SK-N-SH (cell line): Measurements from ENCODE around the gene AGAP1. TPM values are rescaled to one million over a fixed set of nuclear protein-coding genes. Genes with fewer than 3 reads are reported as not detected.

ENCODE experiments used
- CTCF ChIA-PET: fragments of 300-600, 350-600 bp; formaldehyde crosslinking; extraction: SDS; loops from one replicate; lab custom pipeline; 2021; lab: Yijun Ruan, JAX
- POLR2A ChIA-PET: fragments of 350-600 bp; sonication (Branson Sonifier 250); formaldehyde crosslinking; extraction: SDS; loops from one replicate; lab custom pipeline; 2020; ENCODE audit warnings: antibody characterized with exemption, inconsistent platforms; lab: Yijun Ruan, JAX
- DNase-seq: peaks from one replicate; pipeline ENCODE4 v3.0.0; 2012
- H2AFZ ChIP-seq: fragments of 200-600 bp; sonication (generic); 2 replicates; pipeline ENCODE4 v1.8.1; 2016; ENCODE audit warnings: antibody characterized with exemption, mild to moderate bottlenecking, low read depth
- H3F3A ChIP-seq: fragments of 200-600 bp; sonication (generic); replicated peaks from 2 replicates; pipeline ENCODE3; 2016; ENCODE audit warnings: antibody characterized with exemption, mild to moderate bottlenecking; ENCODE audit not compliant: insufficient read depth
- H3K27ac ChIP-seq, 2 experiments: fragments of 200-500 bp in 1 of 2; fragments of 200-600 bp in 1 of 2; sonication (Bioruptor generic) in 1 of 2; sonication (generic), shearing (Covaris generic) in 1 of 2; 2 replicates each; pipeline versions ENCODE4 v1.5.1 to v1.6.1; 2014 to 2016; ENCODE audit warnings: low read depth in 2 of 2, inconsistent platforms in 1 of 2, low read length in 1 of 2, mild to moderate bottlenecking in 1 of 2, mixed read lengths in 1 of 2
- H3K27me3 ChIP-seq: fragments of 200-600 bp; sonication (generic), shearing (Covaris generic); 2 replicates; pipeline ENCODE4 v1.6.1; 2016; ENCODE audit warnings: mixed run types; ENCODE audit not compliant: insufficient read depth
- H3K36me3 ChIP-seq, 2 experiments: fragments of 200-500 bp in 1 of 2; fragments of 200-600 bp in 1 of 2; sonication (Bioruptor generic) in 1 of 2; sonication (generic) in 1 of 2; replicated peaks in 1 of 2; 2 replicates each; pipeline versions ENCODE3 to v1.5.1; 2014 to 2016; ENCODE audit warnings: low read length in 1 of 2, mild to moderate bottlenecking in 1 of 2; ENCODE audit not compliant: insufficient read depth in 2 of 2, control insufficient read depth in 1 of 2
- H3K4me1 ChIP-seq, 2 experiments: fragments of 200-500 bp in 1 of 2; fragments of 200-600 bp in 1 of 2; sonication (Bioruptor generic) in 1 of 2; sonication (generic), shearing (Covaris generic) in 1 of 2; 2 replicates each; pipeline versions ENCODE4 v1.5.1 to v1.6.1; 2014 to 2016; ENCODE audit warnings: low read depth in 1 of 2, low read length in 1 of 2, mixed run types in 1 of 2; ENCODE audit not compliant: insufficient read depth in 2 of 2, control insufficient read depth in 1 of 2
- H3K4me2 ChIP-seq: fragments of 200-600 bp; sonication (generic), shearing (Covaris generic); 2 replicates; pipeline ENCODE4 v1.6.1; 2017; ENCODE audit warnings: mixed run types
- H3K4me3 ChIP-seq, 2 experiments: fragments of 200-500 bp in 1 of 2; fragments of 200-600 bp in 1 of 2; sonication (Bioruptor generic) in 1 of 2; sonication (generic), shearing (Covaris generic) in 1 of 2; 2 replicates each; pipeline versions ENCODE4 v1.5.1 to v1.8.1; 2014 to 2016; ENCODE audit warnings: low read depth in 2 of 2, inconsistent platforms in 1 of 2, low read length in 1 of 2, mild to moderate bottlenecking in 1 of 2, mixed read lengths in 1 of 2, moderate library complexity in 1 of 2
- H3K79me2 ChIP-seq: fragments of 200-600 bp; sonication (generic); 2 replicates; pipeline ENCODE4 v1.8.1; 2017; ENCODE audit warnings: mild to moderate bottlenecking; ENCODE audit not compliant: insufficient read depth
- H3K9ac ChIP-seq: fragments of 200-600 bp; sonication (generic); 2 replicates; pipeline ENCODE4 v1.6.1; 2017; ENCODE audit warnings: mixed run types
- H3K9me2 ChIP-seq: fragments of 200-600 bp; sonication (generic); 2 replicates; pipeline ENCODE4 v1.6.1; 2017; ENCODE audit warnings: mixed run types
- H3K9me3 ChIP-seq: fragments of 200-600 bp; sonication (generic); 2 replicates; pipeline ENCODE4 v1.6.1; 2017; ENCODE audit warnings: mixed run types, mild to moderate bottlenecking, moderate library complexity
- H4K20me1 ChIP-seq: fragments of 200-600 bp; sonication (generic); 2 replicates; pipeline ENCODE4 v1.6.1; 2017; ENCODE audit warnings: mild to moderate bottlenecking, mixed run types; ENCODE audit not compliant: insufficient read depth
- CTCF ChIP-seq: fragments of 200-600 bp; sonication (generic); IDR thresholded peaks from 2 replicates; pipeline ENCODE4 v1.6.1; 2017; ENCODE audit warnings: antibody characterized with exemption, mild to moderate bottlenecking, moderate library complexity
- ELF1 ChIP-seq: IDR thresholded peaks from 2 replicates; pipeline ENCODE4 v1.4.0; 2012
- EP300 ChIP-seq, 2 experiments: IDR thresholded peaks; 2 replicates each; pipeline versions ENCODE4 v1.4.0 to v1.6.1; 2012; ENCODE audit warnings: borderline replicate concordance in 1 of 2, low read depth in 1 of 2, low read length in 1 of 2
- FOXJ3 ChIP-seq: sonication (generic); formaldehyde crosslinking; IDR thresholded peaks from 2 replicates; pipeline ENCODE4 v1.5.1; 2020; ENCODE audit warnings: mild to moderate bottlenecking, missing genetic modification reagents
- FOXM1 ChIP-seq: IDR thresholded peaks from 2 replicates; pipeline ENCODE4 v1.4.0; 2012; ENCODE audit warnings: low read depth, mild to moderate bottlenecking
- GABPA ChIP-seq: IDR thresholded peaks from 2 replicates; pipeline ENCODE4 v1.4.0; 2012; ENCODE audit warnings: low read depth, mild to moderate bottlenecking
- GATA2 ChIP-seq: sonication (generic); formaldehyde crosslinking; IDR thresholded peaks from 2 replicates; pipeline ENCODE4 v1.5.0; 2020; ENCODE audit warnings: mild to moderate bottlenecking, missing genetic modification reagents
- IRF3 ChIP-seq: fragments of 150-350 bp; IDR thresholded peaks from 2 replicates; pipeline ENCODE4 v1.6.1; 2016; ENCODE audit warnings: mild to moderate bottlenecking, low read depth, low read length
- MEF2A ChIP-seq: IDR thresholded peaks from 2 replicates; pipeline ENCODE4 v1.4.0; 2012; ENCODE audit warnings: low read depth, borderline replicate concordance
- NFIC ChIP-seq: IDR thresholded peaks from 2 replicates; pipeline ENCODE4 v1.4.0; 2012; ENCODE audit warnings: borderline replicate concordance
- NRF1 ChIP-seq: IDR thresholded peaks from 2 replicates; pipeline ENCODE4 v1.6.1; 2012; ENCODE audit warnings: low read depth, mild to moderate bottlenecking, low read length
- RAD21 ChIP-seq: IDR thresholded peaks from 2 replicates; pipeline ENCODE4 v1.6.1; 2012; ENCODE audit warnings: mild to moderate bottlenecking, low read length
- RCOR1 ChIP-seq: fragments of 150-350 bp; IDR thresholded peaks from 2 replicates; pipeline ENCODE4 v1.6.1; 2017; ENCODE audit warnings: antibody characterized with exemption, low read length
- RFX5 ChIP-seq: IDR thresholded peaks from 2 replicates; pipeline ENCODE4 v1.6.1; 2012; ENCODE audit warnings: mild to moderate bottlenecking, improper control_type of control experiment, low read length
- YY1 ChIP-seq: IDR thresholded peaks from 2 replicates; pipeline ENCODE4 v1.4.0; 2012; ENCODE audit warnings: low read depth, mild to moderate bottlenecking
- ZBTB33 ChIP-seq: IDR thresholded peaks from 2 replicates; pipeline ENCODE4 v1.4.0; 2012; ENCODE audit warnings: low read depth, borderline replicate concordance
- WGBS: methylation state at CpG from one replicate; pipeline ENCODE4 v1.1.6; 2017; ENCODE audit warnings: low lambda C conversion rate; 5-methylcytosine and 5-hydroxymethylcytosine counted together
- polyA plus RNA-seq, 3 experiments: library from polyadenylated mRNA; depleted of rRNA; stranded (reverse); fragments of >200 nt; gene quantifications; 2 replicates each; pipeline ENCODE4 v1.2.3, GENCODE V29; 2012
- TF ChIP-seq, protein P1 (sequence below): IDR thresholded peaks from 2 replicates; pipeline ENCODE4 v1.4.0; 2012; ENCODE audit warnings: low read depth, borderline replicate concordance
- TF ChIP-seq, protein P2 (sequence below): IDR thresholded peaks from 2 replicates; pipeline ENCODE4 v1.4.0; 2012; ENCODE audit warnings: low read depth
- TF ChIP-seq, protein P3 (sequence below): IDR thresholded peaks from 2 replicates; pipeline ENCODE4 v1.6.1; 2012; ENCODE audit warnings: mild to moderate bottlenecking, low read depth, low read length, moderate library complexity
- TF ChIP-seq, protein P4 (sequence below): fragments of 150-350 bp; IDR thresholded peaks from 2 replicates; pipeline ENCODE4 v1.6.1; 2017; ENCODE audit warnings: antibody characterized with exemption, low read length, low read depth, borderline replicate concordance

The AGAP1 gene
- polyA plus RNA-seq, 1 of the 3 experiments (the other 2 are of a cell fraction): 8.8 TPM

- no peak overlapping the region for H3K27ac ChIP-seq
- H3F3A ChIP-seq: no peaks in the 10 kb centered on the region
- no peak overlapping the region for H3K4me2 ChIP-seq
- H3K9me3 ChIP-seq: no peaks in the 10 kb centered on the region
- no peaks in the 10 kb centered on the region for H3K36me3 ChIP-seq
- H2AFZ ChIP-seq: no peak overlapping the region
- peaks cover 28% of the 10 kb centered on the region for H4K20me1 ChIP-seq
- POLR2A ChIA-PET: no interaction called here
- H3K4me3 ChIP-seq: no peak overlapping the region
- H3K4me1 ChIP-seq: peaks cover 1 to 48% of the 10 kb centered on the region in 2 experiments; a peak in 3 of 4 replicates
- WGBS: no CpG with 5 or more reads among the region's 5 CpGs
- no peak for TF ChIP-seq ELF1
- TF ChIP-seq RFX5: no peak
- TF ChIP-seq CTCF: no peak
- TF ChIP-seq FOXJ3 (CRISPR knock-in tag): no peak
- TF ChIP-seq GATA2 (CRISPR knock-in tag): no peak
- TF ChIP-seq, protein P1, sequence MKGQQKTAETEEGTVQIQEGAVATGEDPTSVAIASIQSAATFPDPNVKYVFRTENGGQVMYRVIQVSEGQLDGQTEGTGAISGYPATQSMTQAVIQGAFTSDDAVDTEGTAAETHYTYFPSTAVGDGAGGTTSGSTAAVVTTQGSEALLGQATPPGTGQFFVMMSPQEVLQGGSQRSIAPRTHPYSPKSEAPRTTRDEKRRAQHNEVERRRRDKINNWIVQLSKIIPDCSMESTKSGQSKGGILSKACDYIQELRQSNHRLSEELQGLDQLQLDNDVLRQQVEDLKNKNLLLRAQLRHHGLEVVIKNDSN: no peak
- no peak for TF ChIP-seq FOXM1
- TF ChIP-seq ZBTB33: no peak
- no peak for TF ChIP-seq MEF2A
- no peak for TF ChIP-seq EP300 (IDR thresholded peaks at IDR 0.05; ENCODE audit: borderline replicate concordance in 1 of 2, low read depth in 1 of 2, low read length in 1 of 2)
- no peak for TF ChIP-seq YY1
- TF ChIP-seq, protein P2, sequence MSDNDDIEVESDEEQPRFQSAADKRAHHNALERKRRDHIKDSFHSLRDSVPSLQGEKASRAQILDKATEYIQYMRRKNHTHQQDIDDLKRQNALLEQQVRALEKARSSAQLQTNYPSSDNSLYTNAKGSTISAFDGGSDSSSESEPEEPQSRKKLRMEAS: no peak
- TF ChIP-seq, protein P3, sequence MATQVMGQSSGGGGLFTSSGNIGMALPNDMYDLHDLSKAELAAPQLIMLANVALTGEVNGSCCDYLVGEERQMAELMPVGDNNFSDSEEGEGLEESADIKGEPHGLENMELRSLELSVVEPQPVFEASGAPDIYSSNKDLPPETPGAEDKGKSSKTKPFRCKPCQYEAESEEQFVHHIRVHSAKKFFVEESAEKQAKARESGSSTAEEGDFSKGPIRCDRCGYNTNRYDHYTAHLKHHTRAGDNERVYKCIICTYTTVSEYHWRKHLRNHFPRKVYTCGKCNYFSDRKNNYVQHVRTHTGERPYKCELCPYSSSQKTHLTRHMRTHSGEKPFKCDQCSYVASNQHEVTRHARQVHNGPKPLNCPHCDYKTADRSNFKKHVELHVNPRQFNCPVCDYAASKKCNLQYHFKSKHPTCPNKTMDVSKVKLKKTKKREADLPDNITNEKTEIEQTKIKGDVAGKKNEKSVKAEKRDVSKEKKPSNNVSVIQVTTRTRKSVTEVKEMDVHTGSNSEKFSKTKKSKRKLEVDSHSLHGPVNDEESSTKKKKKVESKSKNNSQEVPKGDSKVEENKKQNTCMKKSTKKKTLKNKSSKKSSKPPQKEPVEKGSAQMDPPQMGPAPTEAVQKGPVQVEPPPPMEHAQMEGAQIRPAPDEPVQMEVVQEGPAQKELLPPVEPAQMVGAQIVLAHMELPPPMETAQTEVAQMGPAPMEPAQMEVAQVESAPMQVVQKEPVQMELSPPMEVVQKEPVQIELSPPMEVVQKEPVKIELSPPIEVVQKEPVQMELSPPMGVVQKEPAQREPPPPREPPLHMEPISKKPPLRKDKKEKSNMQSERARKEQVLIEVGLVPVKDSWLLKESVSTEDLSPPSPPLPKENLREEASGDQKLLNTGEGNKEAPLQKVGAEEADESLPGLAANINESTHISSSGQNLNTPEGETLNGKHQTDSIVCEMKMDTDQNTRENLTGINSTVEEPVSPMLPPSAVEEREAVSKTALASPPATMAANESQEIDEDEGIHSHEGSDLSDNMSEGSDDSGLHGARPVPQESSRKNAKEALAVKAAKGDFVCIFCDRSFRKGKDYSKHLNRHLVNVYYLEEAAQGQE: no peak
- TF ChIP-seq GABPA: no peak
- no peak for TF ChIP-seq RCOR1
- TF ChIP-seq NFIC: no peak
- no peak for TF ChIP-seq IRF3
- TF ChIP-seq NRF1: no peak
- TF ChIP-seq, protein P4, sequence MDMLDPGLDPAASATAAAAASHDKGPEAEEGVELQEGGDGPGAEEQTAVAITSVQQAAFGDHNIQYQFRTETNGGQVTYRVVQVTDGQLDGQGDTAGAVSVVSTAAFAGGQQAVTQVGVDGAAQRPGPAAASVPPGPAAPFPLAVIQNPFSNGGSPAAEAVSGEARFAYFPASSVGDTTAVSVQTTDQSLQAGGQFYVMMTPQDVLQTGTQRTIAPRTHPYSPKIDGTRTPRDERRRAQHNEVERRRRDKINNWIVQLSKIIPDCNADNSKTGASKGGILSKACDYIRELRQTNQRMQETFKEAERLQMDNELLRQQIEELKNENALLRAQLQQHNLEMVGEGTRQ: no peak
- TF ChIP-seq RAD21: no peak
- no peak for DNase-seq
- no peaks in the 10 kb centered on the region for H3K27me3 ChIP-seq
- peaks cover 13% of the 10 kb centered on the region; the same call in 1 of the 2 replicates for H3K79me2 ChIP-seq
- no peak overlapping the region for H3K9ac ChIP-seq
- CTCF ChIA-PET: interaction anchor here (0.6 to 2.2 kb wide), 4 partner anchors 14 to 1804 kb away, joined by 3 to 7 read pairs (median 3); no protein-coding TSS in a partner anchor
- no peaks in the 10 kb centered on the region for H3K9me2 ChIP-seq
Observed at GRCh38 chr2:235609746-235610145, 115.9 kb downstream of the AGAP1 start.
